Measurements from ENCODE around the gene AGBL4.

DNA sequence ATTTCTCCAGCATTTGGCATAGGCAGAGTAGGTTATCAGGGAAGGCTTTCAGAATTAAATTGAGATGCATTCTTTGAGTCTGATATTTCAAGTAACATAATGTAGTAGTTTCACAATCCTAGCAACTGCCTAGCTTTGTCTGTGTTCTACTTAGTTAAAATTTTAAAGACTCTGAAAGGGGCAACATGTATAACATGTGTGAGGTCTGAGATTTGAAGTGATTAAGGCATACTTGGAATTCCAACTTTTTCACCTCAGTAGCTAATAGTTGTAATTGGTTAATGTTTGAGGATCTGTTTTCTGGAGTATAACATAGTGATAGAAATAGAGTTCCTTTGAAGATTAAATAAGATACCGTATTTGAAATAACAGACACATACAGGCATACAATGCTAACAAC lies 911.8 kb downstream of the AGBL4 start:
- TF ChIP-seq CTCF (IDR thresholded peaks at IDR 0.05; ENCODE audit: borderline replicate concordance, extremely low read depth, low read length, poor library complexity, severe bottlenecking) (no peak), EZH2 (IDR thresholded peaks at IDR 0.05; ENCODE audit: borderline replicate concordance, low read depth, low read length, severe bottlenecking) (no peak)
